H9 (cell line): ENCODE measurements around the gene NCMAP. TPM values are rescaled to one million over a fixed set of nuclear protein-coding genes. Genes with fewer than 3 reads are reported as not detected.

Source experiments
- DNase-seq: peaks from one replicate; pipeline ENCODE4 v3.0.0-alpha.2; 2017
- H2AFZ ChIP-seq: one replicate; pipeline ENCODE4 v1.6.1; 2013; ENCODE audit warnings: mild to moderate bottlenecking, low read length, control low read depth, moderate library complexity
- H2AK5ac ChIP-seq: 2 replicates; pipeline ENCODE4 v1.6.1; 2013; ENCODE audit warnings: low read length, control low read depth, mixed read lengths; ENCODE audit not compliant: insufficient read length
- H2BK120ac ChIP-seq: one replicate; pipeline ENCODE4 v1.6.1; 2013; ENCODE audit warnings: low read depth, mild to moderate bottlenecking, low read length, control low read depth, inconsistent platforms; ENCODE audit not compliant: poor library complexity, severe bottlenecking
- H2BK12ac ChIP-seq: 2 replicates; pipeline ENCODE4 v1.6.1; 2013; ENCODE audit warnings: low read length, control low read depth, mixed read lengths, low read depth; ENCODE audit not compliant: insufficient read length
- H2BK15ac ChIP-seq: 2 replicates; pipeline ENCODE4 v1.6.1; 2013; ENCODE audit warnings: low read depth, low read length, control low read depth
- H2BK20ac ChIP-seq: one replicate; pipeline ENCODE4 v1.6.1; 2013; ENCODE audit warnings: low read depth, mild to moderate bottlenecking, low read length, control low read depth, inconsistent platforms; ENCODE audit not compliant: poor library complexity, severe bottlenecking
- H2BK5ac ChIP-seq: 2 replicates; pipeline ENCODE4 v1.6.1; 2013; ENCODE audit warnings: low read length, control low read depth, mixed read lengths; ENCODE audit not compliant: insufficient read length
- H3K14ac ChIP-seq: 2 replicates; pipeline ENCODE4 v1.6.1; 2013; ENCODE audit warnings: low read length, control low read depth; ENCODE audit not compliant: insufficient read depth
- H3K18ac ChIP-seq: 2 replicates; pipeline ENCODE4 v1.6.1; 2013; ENCODE audit warnings: low read depth, mild to moderate bottlenecking, mixed read lengths, low read length, control low read depth; ENCODE audit not compliant: insufficient read length
- H3K23ac ChIP-seq: 2 replicates; pipeline ENCODE4 v1.6.1; 2013; ENCODE audit warnings: low read length, control low read depth, mixed read lengths, low read depth; ENCODE audit not compliant: insufficient read length
- H3K23me2 ChIP-seq: 2 replicates; pipeline ENCODE4 v1.6.1; 2013; ENCODE audit warnings: low read depth, mild to moderate bottlenecking, mixed read lengths, low read length, control low read depth; ENCODE audit not compliant: insufficient read length, poor library complexity, severe bottlenecking
- H3K27ac ChIP-seq: 2 replicates; pipeline ENCODE4 v1.5.1; 2013; ENCODE audit warnings: low read length, control low read depth, mixed read lengths, low read depth; ENCODE audit not compliant: insufficient read length
- H3K27me3 ChIP-seq: 2 replicates; pipeline ENCODE4 v1.6.1; 2013; ENCODE audit warnings: low read length, control low read depth, inconsistent platforms; ENCODE audit not compliant: insufficient read depth
- H3K4ac ChIP-seq: 2 replicates; pipeline ENCODE4 v1.6.1; 2013; ENCODE audit warnings: low read depth, mild to moderate bottlenecking, control low read depth, inconsistent platforms, low read length, moderate library complexity
- H3K4me1 ChIP-seq: 2 replicates; pipeline ENCODE4 v1.6.1; 2013; ENCODE audit warnings: low read length, control low read depth, inconsistent platforms; ENCODE audit not compliant: insufficient read depth
- H3K4me2 ChIP-seq: 2 replicates; pipeline ENCODE4 v1.6.1; 2013; ENCODE audit warnings: low read length, control low read depth, mixed read lengths; ENCODE audit not compliant: insufficient read length, insufficient read depth
- H3K56ac ChIP-seq: 2 replicates; pipeline ENCODE4 v1.6.1; 2013; ENCODE audit warnings: low read depth, mild to moderate bottlenecking, mixed read lengths, low read length, control low read depth; ENCODE audit not compliant: insufficient read length
- H3K79me1 ChIP-seq: 2 replicates; pipeline ENCODE4 v1.6.1; 2013; ENCODE audit warnings: low read depth, mild to moderate bottlenecking, moderate library complexity, low read length, control low read depth, inconsistent platforms; ENCODE audit not compliant: insufficient read depth, poor library complexity, severe bottlenecking
- H3K79me2 ChIP-seq: 2 replicates; pipeline ENCODE4 v1.6.1; 2013; ENCODE audit warnings: low read length, control low read depth, inconsistent platforms; ENCODE audit not compliant: insufficient read depth
- H3K9ac ChIP-seq: 2 replicates; pipeline ENCODE4 v1.6.1; 2013; ENCODE audit warnings: low read length, control low read depth, mixed read lengths; ENCODE audit not compliant: insufficient read length; ENCODE audit errors: extremely low read depth
- H3K9me3 ChIP-seq: one replicate; pipeline ENCODE4 v1.6.1; 2013; ENCODE audit warnings: low read depth, low read length, inconsistent platforms; ENCODE audit not compliant: control insufficient read depth
- H3T11ph ChIP-seq: one replicate; pipeline ENCODE4 v1.6.1; 2013; ENCODE audit warnings: mild to moderate bottlenecking, low read length, control low read depth, inconsistent platforms
- H4K20me1 ChIP-seq: one replicate; pipeline ENCODE4 v1.6.1; 2013; ENCODE audit not compliant: control insufficient read depth, insufficient read length, insufficient read depth
- H4K5ac ChIP-seq: 2 replicates; pipeline ENCODE4 v1.6.1; 2013; ENCODE audit warnings: low read depth, mild to moderate bottlenecking, mixed read lengths, low read length, control low read depth; ENCODE audit not compliant: insufficient read length
- H4K8ac ChIP-seq: replicated peaks from 2 replicates; pipeline ENCODE4 v1.6.1; 2013; ENCODE audit warnings: low read length, control low read depth, mixed read lengths, low read depth; ENCODE audit not compliant: insufficient read length
- H4K91ac ChIP-seq: 2 replicates; pipeline ENCODE4 v1.6.1; 2013; ENCODE audit warnings: low read depth, mild to moderate bottlenecking, moderate library complexity, mixed read lengths, low read length, control low read depth; ENCODE audit not compliant: insufficient read length
- H3K27ac Mint-ChIP-seq, 3 experiments: 2 replicates in 2 of 3; 3 replicates in 1 of 3; pipeline ENCODE4 v1.8.0; 2020 to 2021; ENCODE audit warnings: mixed read lengths in 3 of 3, mild to moderate bottlenecking in 1 of 3, moderate library complexity in 1 of 3
- H3K27me3 Mint-ChIP-seq: 2 replicates; pipeline ENCODE4 v1.8.0; 2021; ENCODE audit warnings: low read depth, mild to moderate bottlenecking, moderate library complexity, mixed read lengths
- H3K36me3 Mint-ChIP-seq, 3 experiments: 2 replicates in 2 of 3; 3 replicates in 1 of 3; pipeline ENCODE4 v1.8.0; 2020 to 2021; ENCODE audit warnings: low read depth in 3 of 3, mixed read lengths in 3 of 3; ENCODE audit not compliant: insufficient read depth in 1 of 3
- H3K4me1 Mint-ChIP-seq, 2 experiments: 2 replicates each; pipeline ENCODE4 v1.8.0; 2020; ENCODE audit warnings: mixed read lengths in 2 of 2
- H3K4me3 Mint-ChIP-seq, 2 experiments: 2 replicates in 1 of 2; 3 replicates in 1 of 2; pipeline ENCODE4 v1.8.0; 2020 to 2021; ENCODE audit warnings: mild to moderate bottlenecking in 2 of 2, mixed read lengths in 2 of 2, moderate library complexity in 1 of 2
- H3K9me3 Mint-ChIP-seq, 2 experiments: 2 replicates in 1 of 2; 3 replicates in 1 of 2; pipeline ENCODE4 v1.8.0; 2020; ENCODE audit warnings: mild to moderate bottlenecking in 2 of 2, mixed read lengths in 2 of 2, moderate library complexity in 1 of 2
- WGBS: extraction: QIAGEN DNeasy Blood & Tissue Kit; methylation state at CpG from one replicate; pipeline ENCODE4 v1.1.7; 2013; ENCODE audit warnings: missing lambda C conversion rate, low lambda C conversion rate, mixed read lengths; ENCODE audit not compliant: insufficient read length; ENCODE audit errors: extremely low coverage; 5-methylcytosine and 5-hydroxymethylcytosine counted together
- total RNA-seq: library from RNA; stranded (reverse); gene quantifications from 2 replicates; pipeline ENCODE4 v1.2.1, GENCODE V29; 2021
- TF ChIP-seq, protein P1 (sequence below): fragments of 200-600 bp; sonication (generic); conservative IDR thresholded peaks from 3 replicates; pipeline ENCODE4 v1.8.0; 2021; ENCODE audit warnings: antibody characterized with exemption, mild to moderate bottlenecking

Gene NCMAP
- total RNA-seq, 1 experiment from 2014 or later: 0.35 TPM

DNA sequence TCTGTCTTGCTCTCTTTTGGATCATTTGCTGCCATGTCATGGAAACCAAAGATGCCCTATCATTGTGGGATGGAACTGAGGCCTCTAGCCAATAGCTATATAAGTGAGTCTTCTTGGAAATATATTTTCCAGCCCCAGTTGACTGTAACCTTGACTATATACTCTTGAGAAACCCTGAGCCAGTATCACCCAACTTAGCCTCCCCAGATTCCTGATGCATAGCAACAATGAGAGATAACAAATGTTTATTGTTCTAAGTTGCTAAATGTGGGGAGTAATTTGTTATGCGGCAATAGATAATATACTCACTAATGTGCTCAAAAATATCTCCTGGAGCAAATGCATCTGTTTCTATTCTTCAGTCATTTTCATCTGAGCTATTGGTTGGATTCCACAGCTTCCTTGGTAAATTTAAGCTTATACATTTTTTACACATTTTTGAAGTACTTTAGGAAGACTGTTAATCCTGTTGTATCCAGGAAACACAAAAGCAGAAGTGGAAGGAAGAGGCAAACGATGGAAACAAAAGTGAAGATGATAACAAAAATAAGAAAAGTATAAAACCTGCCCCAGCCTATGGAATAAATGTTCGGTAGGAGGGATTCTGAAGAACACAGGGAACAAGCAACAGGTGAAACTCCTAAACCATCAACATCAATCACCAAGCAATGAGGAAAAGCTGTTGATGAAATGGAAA, 80.9 kb downstream of the NCMAP start:
- Histone ChIP-seq H2BK120ac (no peak overlapping the region), H3K4me1 (peaks cover 5% of the 10 kb centered on the region; the same call in 1 of the 2 replicates), H3K56ac (no peak overlapping the region), H3T11ph (no peak overlapping the region), H3K79me2 (no peaks in the 10 kb centered on the region), H2BK12ac (no peak overlapping the region), H3K18ac (no peak overlapping the region), H3K27ac (no peak overlapping the region), H3K9ac (no peak overlapping the region), H3K23me2 (peaks cover 4% of the 10 kb centered on the region), H4K91ac (no peak overlapping the region), H3K9me3 (no peaks in the 10 kb centered on the region), H2AK5ac (no peak overlapping the region), H3K4ac (no peak overlapping the region), H4K20me1 (no peaks in the 10 kb centered on the region), H3K23ac (no peak overlapping the region), H2BK5ac (no peak overlapping the region), H3K27me3 (no peaks in the 10 kb centered on the region), H3K79me1 (no peaks in the 10 kb centered on the region), H2BK20ac (no peak overlapping the region), H2BK15ac (no peak overlapping the region), H3K4me2 (no peak overlapping the region), H3K14ac (no peak overlapping the region), H4K5ac (no peak overlapping the region), H2AFZ (no peak overlapping the region), H4K8ac (no peak overlapping the region)
- Mint-ChIP-seq H3K9me3 (no peaks in the 10 kb centered on the region), H3K4me3 (no peak overlapping the region), H3K36me3 (no peaks in the 10 kb centered on the region; a peak in 1 of 7 replicates), H3K27ac (no peak overlapping the region), H3K4me1 (peaks cover 18 to 21% of the 10 kb centered on the region in 2 experiments), H3K27me3 (peaks cover 7% of the 10 kb centered on the region)
- DNase-seq: no peak
- TF ChIP-seq, protein P1, sequence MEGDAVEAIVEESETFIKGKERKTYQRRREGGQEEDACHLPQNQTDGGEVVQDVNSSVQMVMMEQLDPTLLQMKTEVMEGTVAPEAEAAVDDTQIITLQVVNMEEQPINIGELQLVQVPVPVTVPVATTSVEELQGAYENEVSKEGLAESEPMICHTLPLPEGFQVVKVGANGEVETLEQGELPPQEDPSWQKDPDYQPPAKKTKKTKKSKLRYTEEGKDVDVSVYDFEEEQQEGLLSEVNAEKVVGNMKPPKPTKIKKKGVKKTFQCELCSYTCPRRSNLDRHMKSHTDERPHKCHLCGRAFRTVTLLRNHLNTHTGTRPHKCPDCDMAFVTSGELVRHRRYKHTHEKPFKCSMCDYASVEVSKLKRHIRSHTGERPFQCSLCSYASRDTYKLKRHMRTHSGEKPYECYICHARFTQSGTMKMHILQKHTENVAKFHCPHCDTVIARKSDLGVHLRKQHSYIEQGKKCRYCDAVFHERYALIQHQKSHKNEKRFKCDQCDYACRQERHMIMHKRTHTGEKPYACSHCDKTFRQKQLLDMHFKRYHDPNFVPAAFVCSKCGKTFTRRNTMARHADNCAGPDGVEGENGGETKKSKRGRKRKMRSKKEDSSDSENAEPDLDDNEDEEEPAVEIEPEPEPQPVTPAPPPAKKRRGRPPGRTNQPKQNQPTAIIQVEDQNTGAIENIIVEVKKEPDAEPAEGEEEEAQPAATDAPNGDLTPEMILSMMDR: no peak
- no CpG with 5 or more reads among the region's 3 CpGs for WGBS
